ENCODE results near the gene FAM180A. TPM values are rescaled to one million over a fixed set of nuclear protein-coding genes. Genes with fewer than 3 reads are reported as not detected.

FAM180A gene
- total and polyA plus RNA-seq, 10 of the 15 experiments (the other 5 are each of a cell fraction or from before 2014, with no cell fraction given), result not detected

GRCh38 chr7:135768064-135768463 is 19.5 kb upstream of the FAM180A start (continued):
- TF ChIP-seq PRDM15 (CRISPR knock-in tag; IDR thresholded peaks at IDR 0.05) (no peak), TAF1 (IDR thresholded peaks at IDR 0.05; ENCODE audit: borderline replicate concordance, low read depth, low read length) (no peak), IRF5 (IDR thresholded peaks at IDR 0.05; ENCODE audit: borderline replicate concordance) (no peak)

- 74% methylated on average over 2 of the region's 2 CpGs for WGBS (ENCODE audit: insufficient coverage, insufficient replicate concordance, low lambda C conversion rate, missing lambda C conversion rate)
- ChIA-PET RAD21 (ENCODE audit: unreplicated experiment) (no interaction called here), SMC1A (ENCODE audit: uncharacterized antibody, unreplicated experiment) (no interaction called here), POLR2A (no interaction called here), CTCF (no interaction called here)
- BruUV-seq (replicated peaks), result no TSS peak
- intact Hi-C loops (cut with micrococcal nuclease; ENCODE audit: unreplicated experiment), result no loop called here
- H3K4me3 ChIP-seq, result no peak overlapping the region
- no peak overlapping the region for H2AFZ ChIP-seq (ENCODE audit: control insufficient read depth, low read depth, low read length)
- H3K36me3 ChIP-seq (ENCODE audit: control insufficient read depth in 2 of 2, insufficient read depth in 2 of 2, low read length in 1 of 2), result no peaks in the 10 kb centered on the region
- H3K4me2 ChIP-seq (ENCODE audit: control insufficient read depth, insufficient read depth), result no peak overlapping the region
- no peaks in the 10 kb centered on the region for H4K20me1 ChIP-seq (ENCODE audit: control insufficient read depth, insufficient read depth)
- ATAC-seq (no peak), FAIRE-seq (no peak), DNase-seq (ENCODE audit: low read depth, low spot score) (no peak)
- H3K9ac ChIP-seq (ENCODE audit: control insufficient read depth, insufficient read depth, low read length), result no peak overlapping the region
- no peaks in the 10 kb centered on the region for H3K4me1 ChIP-seq (ENCODE audit: control insufficient read depth, insufficient read depth, low read length)
- in situ Hi-C loops (cut with MboI), result no loop called here
- H3K79me2 ChIP-seq (ENCODE audit: control insufficient read depth, insufficient read depth, low read length), result no peaks in the 10 kb centered on the region
- no peaks in the 10 kb centered on the region for H3K9me3 ChIP-seq (replicated peaks; ENCODE audit: control insufficient read depth, insufficient read depth, low read length)
- H3K27ac ChIP-seq (ENCODE audit: control insufficient read depth, insufficient read depth), result no peak overlapping the region
- H3K27me3 ChIP-seq (replicated peaks in 1 of 2; ENCODE audit: control insufficient read depth in 2 of 2, insufficient read depth in 2 of 2, low read length in 1 of 2), result no peaks in the 10 kb centered on the region; a peak in 4 of 4 replicates
- TF ChIP-seq CBX3 (IDR thresholded peaks at IDR 0.05; ENCODE audit: borderline replicate concordance, low read depth) (no peak), RAD51 (IDR thresholded peaks at IDR 0.05) (no peak), ZZZ3 (IDR thresholded peaks at IDR 0.05; ENCODE audit: control insufficient read depth, insufficient read length, low read depth) (no peak), CUX1 (IDR thresholded peaks at IDR 0.05; ENCODE audit: insufficient replicate concordance, low read depth, low read length) (no peak), POLR2A (IDR thresholded peaks at IDR 0.05; ENCODE audit: low read depth, low read length) (no peak), ZNF687 (IDR thresholded peaks at IDR 0.05) (no peak)
Observed at GRCh38 chr7:135763261-135763660, 14.6 kb upstream of the FAM180A start.

Data from GM12878 (cell line).